ENCODE data around the gene WTAP. TPM values are rescaled to one million over a fixed set of nuclear protein-coding genes. Genes with fewer than 3 reads are reported as not detected.
"Not testable (repeated sequence)": the region's sequence is repeated elsewhere in the genome, so short reads cannot be mapped to it uniquely, and the experiment has no call there.

WTAP gene
- total RNA-seq, 1 donor from 2014 or later: 78.4 TPM

GRCh38 chr6:159718634-159719033 lies 8.7 kb upstream of the WTAP start:
- no peak for DNase-seq
- intact Hi-C loops (cut with DNase I): no loop called here
- H3K4me3 ChIP-seq: no peak overlapping the region
- no peak for ATAC-seq
- peaks cover 25% of the 10 kb centered on the region for H3K4me1 ChIP-seq
- no peak overlapping the region for H3K27ac ChIP-seq
- no peak for TF ChIP-seq CTCF (IDR thresholded peaks at IDR 0.05)
- H3K9me3 ChIP-seq: no peaks in the 10 kb centered on the region
- no peaks in the 10 kb centered on the region for H3K27me3 ChIP-seq (ENCODE audit: low read depth)
- H3K36me3 ChIP-seq: no peaks in the 10 kb centered on the region

- DNase-seq (no peak), ATAC-seq (no peak)
- Histone ChIP-seq H3K9me3 (no peaks in the 10 kb centered on the region), H3K4me3 (no peak overlapping the region), H3K27me3 (ENCODE audit: low read depth) (no peaks in the 10 kb centered on the region), H3K4me1 (peaks cover 25% of the 10 kb centered on the region), H3K36me3 (no peaks in the 10 kb centered on the region), H3K27ac (no peak overlapping the region)
- intact Hi-C loops (cut with DNase I): no loop called here
- TF ChIP-seq CTCF (IDR thresholded peaks at IDR 0.05): no peak
Observed at GRCh38 chr6:159719287-159719686, 8.0 kb upstream of the WTAP start.

- Histone ChIP-seq H3K27ac (no peak overlapping the region), H3K4me3 (no peak overlapping the region), H3K4me1 (peaks cover 24% of the 10 kb centered on the region), H3K27me3 (ENCODE audit: low read depth) (no peaks in the 10 kb centered on the region), H3K9me3 (no peaks in the 10 kb centered on the region), H3K36me3 (no peaks in the 10 kb centered on the region)
- TF ChIP-seq CTCF (IDR thresholded peaks at IDR 0.05): peak; percentile 40
- intact Hi-C loops (cut with DNase I): no loop called here
- no peak for DNase-seq
- peak; percentile 34 to 38 for ATAC-seq
Observed at GRCh38 chr6:159720708-159721107, 6.6 kb upstream of the WTAP start.

- H3K4me3 ChIP-seq; ATAC-seq; DNase-seq; H3K27me3 ChIP-seq (ENCODE audit: low read depth); H3K27ac ChIP-seq; intact Hi-C loops (cut with DNase I); H3K9me3 ChIP-seq; H3K36me3 ChIP-seq: not testable (repeated sequence)
- H3K4me1 ChIP-seq: peaks cover 16% of the 10 kb centered on the region
Observed at GRCh38 chr6:159721981-159722380, 5.3 kb upstream of the WTAP start.

GRCh38 chr6:159722655-159723054 lies 4.7 kb upstream of the WTAP start:
- Histone ChIP-seq H3K27ac (no peak overlapping the region), H3K4me3 (no peak overlapping the region), H3K4me1 (peaks cover 12% of the 10 kb centered on the region), H3K9me3 (no peaks in the 10 kb centered on the region), H3K27me3 (ENCODE audit: low read depth) (no peaks in the 10 kb centered on the region), H3K36me3 (no peaks in the 10 kb centered on the region)
- no peak for TF ChIP-seq CTCF (IDR thresholded peaks at IDR 0.05)
- DNase-seq (no peak), ATAC-seq (no peak)
- intact Hi-C loops (cut with DNase I): no loop called here

GRCh38 chr6:159723259-159723658 lies 4.0 kb upstream of the WTAP start:
- Histone ChIP-seq H3K27me3 (ENCODE audit: low read depth) (no peaks in the 10 kb centered on the region), H3K9me3 (no peaks in the 10 kb centered on the region), H3K36me3 (no peaks in the 10 kb centered on the region), H3K27ac (no peak overlapping the region), H3K4me1 (peaks cover 12% of the 10 kb centered on the region), H3K4me3 (no peak overlapping the region)
- intact Hi-C loops (cut with DNase I): no loop called here
- DNase-seq (no peak), ATAC-seq (no peak)
- TF ChIP-seq CTCF (IDR thresholded peaks at IDR 0.05): no peak

All from lower lobe of right lung (tissue), 2 donors.